HK-2 (cell line): ENCODE measurements around the gene KLHDC4.

ENCODE experiments used
- DNase-seq: peaks from one replicate; pipeline ENCODE4 v3.0.0-alpha.2; 2018; ENCODE audit not compliant: unreplicated experiment

KLHDC4 gene

GRCh38 chr16:87700406-87701077, 65.2 kb downstream of the KLHDC4 start:
- DNase-seq = no peak

GRCh38 chr16:87698676-87699199, 67.0 kb downstream of the KLHDC4 start:
- no peak for DNase-seq

- no peak for DNase-seq
Measured at GRCh38 chr16:87698241-87698640, 67.5 kb downstream of the KLHDC4 start.

DNA sequence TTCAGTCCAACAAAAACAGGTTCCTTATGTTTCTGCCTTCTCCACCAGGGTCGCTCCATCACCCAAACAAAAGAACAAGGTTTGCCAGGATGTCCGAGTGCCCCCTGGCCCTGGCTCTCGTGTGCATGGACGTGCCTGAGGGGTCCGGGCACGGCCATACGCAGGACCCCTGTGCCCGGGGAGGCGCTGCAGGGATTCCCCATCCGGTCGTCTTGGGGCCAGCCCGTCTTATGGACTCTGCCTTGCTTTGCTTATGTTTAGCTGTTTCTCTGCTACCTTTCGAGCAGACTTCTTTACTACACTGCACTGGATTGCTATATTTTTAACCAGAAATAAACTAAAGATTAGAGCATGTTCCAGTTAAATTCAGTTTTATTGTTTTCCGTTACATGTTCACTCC, 68.0 kb downstream of the KLHDC4 start:
- DNase-seq = no peak

DNA sequence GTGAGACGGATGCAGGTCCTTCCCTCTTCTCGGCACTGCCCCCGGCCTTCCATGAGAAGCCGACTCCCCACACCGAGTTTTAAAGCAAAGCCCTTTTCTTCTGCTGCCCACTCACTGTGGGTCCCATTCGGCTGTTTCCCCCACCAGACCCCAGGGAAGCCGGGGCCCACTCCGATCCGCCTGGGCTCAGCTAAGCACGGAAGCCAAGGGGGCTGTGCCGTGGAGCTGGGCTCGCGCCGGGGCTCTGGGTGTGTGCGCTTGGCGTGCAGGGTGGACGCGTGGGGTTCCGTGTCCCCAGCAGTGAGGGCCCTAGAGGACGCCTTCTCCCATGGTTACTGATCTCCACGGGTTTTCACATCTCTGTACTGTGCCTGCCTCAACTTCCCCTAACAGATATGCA, 68.5 kb downstream of the KLHDC4 start:
- DNase-seq = no peak

DNA sequence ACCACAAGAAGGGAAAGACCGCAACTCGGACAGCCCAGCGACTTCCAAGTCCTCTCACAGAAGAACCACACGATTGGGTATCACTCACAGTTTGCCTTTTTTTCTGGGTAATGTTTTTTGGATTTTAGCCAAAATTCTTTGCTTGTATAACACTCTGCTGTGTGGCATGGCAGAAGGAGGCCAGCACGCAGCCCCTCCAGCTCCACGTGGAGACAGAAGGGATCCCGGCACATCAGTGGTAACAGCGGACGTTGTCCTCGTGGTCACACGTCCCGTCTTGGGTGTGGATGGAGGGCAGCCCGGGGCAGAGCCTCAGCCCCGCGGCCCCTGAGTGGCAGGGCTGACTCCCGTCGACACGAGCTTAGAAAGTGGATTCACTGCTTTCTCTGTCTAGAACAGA, 69.1 kb downstream of the KLHDC4 start:
- no peak for DNase-seq

DNA sequence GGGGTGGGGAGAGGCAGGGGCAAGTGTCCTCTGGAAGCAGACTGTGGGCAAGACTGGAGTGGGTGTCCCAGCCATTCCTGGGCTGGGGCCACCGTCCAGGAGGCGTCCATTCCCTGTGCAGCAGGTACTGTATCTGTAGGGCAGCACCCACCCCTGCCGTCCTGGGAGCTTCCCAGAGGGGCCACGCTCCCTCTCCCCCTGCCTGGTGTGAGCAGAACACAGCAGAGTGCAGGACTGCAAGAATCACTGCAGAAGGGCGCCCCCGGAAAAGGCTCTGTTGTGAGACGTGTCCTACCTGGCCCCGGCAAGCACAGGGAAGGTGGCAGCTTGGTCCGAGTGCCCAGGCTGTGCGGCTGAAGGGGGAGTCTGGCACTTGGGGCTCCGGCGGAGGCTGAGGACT, 70.3 kb downstream of the KLHDC4 start:
- no peak for DNase-seq

DNA sequence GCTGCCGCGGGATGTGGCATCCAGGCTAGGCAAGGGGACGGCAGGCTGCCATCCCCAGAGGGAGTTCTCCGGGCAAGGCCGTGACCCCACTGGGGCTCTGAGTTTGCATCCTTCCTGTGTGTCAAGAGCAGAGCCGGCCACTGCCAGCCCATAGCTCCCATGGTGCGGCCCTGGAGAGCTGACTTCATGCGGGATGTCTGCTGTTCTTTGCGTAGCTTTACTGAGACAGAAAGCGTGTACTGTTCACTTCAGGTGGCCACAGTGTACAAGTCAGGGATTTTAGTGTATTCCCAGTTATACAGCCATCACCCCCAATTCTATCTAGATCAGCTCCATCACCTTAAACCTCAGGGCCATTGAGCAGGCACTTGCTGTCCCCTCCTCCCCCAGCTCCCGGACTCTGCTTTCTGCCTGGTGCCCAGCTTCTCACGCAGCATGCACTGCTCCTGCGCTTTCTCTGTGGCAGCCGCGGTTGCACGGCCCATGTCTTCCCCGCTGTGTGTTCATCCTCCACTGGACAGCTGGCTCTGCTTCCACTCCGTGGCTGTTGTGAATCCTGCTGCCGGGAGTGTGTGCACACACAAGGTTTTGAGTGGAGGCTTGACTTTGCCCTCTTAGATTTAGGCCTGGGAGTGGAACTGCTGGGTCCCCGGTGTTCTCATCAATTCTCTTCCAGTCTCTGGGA, 71.2 kb downstream of the KLHDC4 start:
- no peak for DNase-seq

GRCh38 chr16:87693827-87694226, 72.0 kb downstream of the KLHDC4 start:
- no peak for DNase-seq

DNA sequence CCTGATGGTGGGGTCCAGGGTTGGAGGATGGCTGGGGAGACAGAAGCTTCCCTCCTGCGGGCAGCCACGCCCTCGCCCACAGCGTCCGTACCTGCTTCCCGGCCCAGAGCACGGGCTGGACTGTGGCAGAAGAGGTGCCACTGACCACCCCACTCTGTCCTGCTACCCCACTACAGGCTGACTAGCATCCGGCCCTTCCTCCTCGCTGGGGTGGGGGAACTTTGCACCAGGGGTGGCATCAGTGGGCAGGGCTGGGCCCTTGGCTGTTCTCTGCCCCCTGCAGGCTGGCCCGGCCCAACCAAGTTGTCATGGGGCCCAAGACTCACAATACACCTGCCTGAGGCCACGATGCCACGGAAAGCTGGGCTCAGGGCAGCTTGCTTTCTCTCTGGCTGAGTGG, 73.0 kb downstream of the KLHDC4 start:
- no peak for DNase-seq

DNA sequence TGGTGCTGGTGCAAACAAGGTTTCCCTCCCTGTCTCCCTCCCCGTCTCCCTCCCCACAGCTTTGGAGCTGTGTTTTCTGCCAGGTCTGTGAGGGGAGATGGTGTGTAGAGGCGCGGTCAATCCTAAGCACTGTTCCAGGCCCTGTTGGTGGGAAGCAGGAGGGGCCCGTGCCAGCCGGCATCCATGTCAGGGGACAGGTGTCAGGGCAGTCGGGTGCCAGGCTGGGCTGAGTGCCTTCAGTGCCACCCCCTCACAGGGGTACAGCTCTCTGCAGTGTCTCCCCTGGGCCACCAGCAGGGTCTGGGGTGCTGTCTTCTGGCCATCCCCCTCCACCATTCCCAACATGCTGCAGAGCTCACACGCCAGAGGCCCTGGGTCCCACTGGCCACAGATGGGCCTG, 73.6 kb downstream of the KLHDC4 start:
- no peak for DNase-seq

DNA sequence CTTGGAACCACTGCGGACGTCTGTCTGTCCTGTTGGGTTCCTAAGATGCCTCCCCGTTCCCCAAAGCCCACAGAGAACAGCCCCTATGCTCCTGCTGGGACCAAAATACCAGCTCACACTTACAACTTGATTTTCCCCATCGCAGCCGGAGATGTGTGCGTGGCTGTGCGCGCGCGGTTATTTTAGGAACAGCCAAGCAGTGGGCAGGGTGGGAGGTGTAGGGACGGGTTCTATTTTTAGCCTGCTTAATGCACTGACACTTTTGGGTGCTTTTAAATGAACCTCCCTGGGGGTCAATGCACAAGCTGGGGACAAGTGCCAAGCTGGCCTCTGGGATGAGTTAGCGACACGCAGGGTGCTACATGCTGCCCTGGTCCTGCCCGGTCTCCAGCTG, 74.1 kb downstream of the KLHDC4 start:
- no peak for DNase-seq

GRCh38 chr16:87690911-87691685, 74.7 kb downstream of the KLHDC4 start:
- no peak for DNase-seq

- no peak for DNase-seq
Measured at GRCh38 chr16:87689956-87690465, 75.8 kb downstream of the KLHDC4 start.

- no peak for DNase-seq
Measured at GRCh38 chr16:87688876-87689815, 76.6 kb downstream of the KLHDC4 start.

DNA sequence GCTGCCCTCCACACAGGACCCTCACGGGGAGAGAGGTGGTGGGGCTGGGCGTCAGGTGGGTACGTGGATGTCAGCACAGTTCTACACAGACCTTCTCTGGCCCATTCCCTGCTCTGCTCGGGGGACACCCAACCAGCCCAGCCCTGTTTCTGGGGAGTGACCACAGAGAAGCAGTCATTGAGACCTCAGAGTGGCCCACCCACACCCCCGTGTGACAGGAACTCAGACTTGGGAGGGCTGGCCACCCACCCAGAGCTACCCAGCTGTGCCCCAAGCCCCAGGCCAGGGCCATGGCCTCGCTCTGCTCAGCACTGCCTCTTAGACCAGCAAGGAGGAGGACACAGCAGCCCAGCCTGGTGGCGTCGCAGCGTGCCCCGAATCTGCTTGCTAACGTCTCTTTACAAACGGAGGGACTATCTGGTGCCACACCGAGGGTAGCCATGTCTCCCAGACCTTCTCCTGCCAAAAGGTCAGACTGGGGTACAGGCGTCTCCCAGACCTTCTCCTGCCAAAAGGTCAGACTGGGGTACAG, 77.7 kb downstream of the KLHDC4 start:
- no peak for DNase-seq

- no peak for DNase-seq
Measured at GRCh38 chr16:87687126-87687910, 78.5 kb downstream of the KLHDC4 start.

GRCh38 chr16:87686697-87687096, 79.1 kb downstream of the KLHDC4 start:
- DNase-seq = no peak

DNA sequence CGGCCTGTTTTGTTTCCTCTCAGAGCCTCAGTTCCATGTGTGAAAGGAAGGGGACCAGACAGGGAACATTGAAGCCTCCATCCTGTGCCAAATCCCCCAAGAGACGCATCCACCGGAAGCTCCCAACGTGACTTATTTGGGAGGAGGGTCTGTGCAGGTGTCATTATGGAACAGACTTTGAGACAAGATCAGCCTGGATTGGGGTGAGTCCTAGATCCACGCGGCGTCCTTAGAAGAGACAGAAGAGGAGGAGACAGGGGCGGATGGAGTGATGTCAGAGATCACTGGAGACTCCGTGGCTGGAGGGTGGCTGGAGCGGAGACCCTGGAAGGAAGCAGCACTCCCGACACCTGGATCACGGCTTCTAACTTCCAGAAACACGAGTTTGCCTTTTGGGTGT, 80.0 kb downstream of the KLHDC4 start:
- DNase-seq = no peak

GRCh38 chr16:87685405-87685755, 80.4 kb downstream of the KLHDC4 start:
- DNase-seq = no peak
